ENCODE measurements around the gene SMAD1.

GRCh38 chr4:145557720-145558119 is 76.1 kb downstream of the SMAD1 start:
- TF ChIP-seq CTCF (IDR thresholded peaks at IDR 0.05), result peak; percentile 96
- TF ChIP-seq EZH2phosphoT487 (IDR thresholded peaks at IDR 0.05), result no peak
- TF ChIP-seq EZH2 (IDR thresholded peaks at IDR 0.05), result no peak
